ENCODE results near the gene ARID3A. TPM values are rescaled to one million over a fixed set of nuclear protein-coding genes. Genes with fewer than 3 reads are reported as not detected.

Gene ARID3A
- polyA plus RNA-seq, 5 donors = 17.0 to 28.0 (median 20.3) TPM

DNA sequence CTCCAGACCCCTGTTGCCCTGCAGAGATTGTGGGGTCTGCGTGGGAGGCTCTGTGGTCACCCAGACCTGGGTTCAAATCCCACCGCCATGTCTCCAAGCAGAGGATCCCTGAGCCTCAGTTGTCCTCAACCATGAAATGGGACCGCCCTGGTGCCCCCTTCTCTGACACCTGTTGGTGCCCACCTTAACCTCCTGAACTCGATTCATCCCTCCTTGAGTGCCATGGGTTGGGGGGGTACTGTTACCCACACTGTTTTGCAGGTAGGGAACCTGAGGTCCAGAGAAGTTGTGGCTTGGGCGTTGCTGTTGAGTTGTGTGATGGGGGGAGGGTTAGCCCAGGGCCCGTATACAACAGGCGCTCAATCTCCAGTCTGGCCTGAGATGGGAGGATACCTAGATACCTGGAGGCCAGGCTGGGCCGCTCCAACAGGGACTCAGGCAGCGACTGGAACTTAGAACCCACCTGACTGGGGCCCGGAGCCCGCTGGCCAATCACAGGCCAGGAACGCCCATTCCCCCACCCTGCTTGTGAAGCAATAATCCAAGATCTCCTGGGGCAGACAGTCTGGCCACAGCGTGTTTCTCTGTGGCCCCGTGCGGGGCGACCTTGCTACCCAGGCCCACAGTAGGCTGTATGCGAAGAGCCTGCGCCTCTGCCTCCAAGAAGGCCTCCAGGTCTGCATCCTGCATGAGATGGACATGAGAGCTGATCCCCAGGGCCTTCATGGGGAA is 2.8 kb downstream of the ARID3A start:
- DNase-seq = no peak

DNA sequence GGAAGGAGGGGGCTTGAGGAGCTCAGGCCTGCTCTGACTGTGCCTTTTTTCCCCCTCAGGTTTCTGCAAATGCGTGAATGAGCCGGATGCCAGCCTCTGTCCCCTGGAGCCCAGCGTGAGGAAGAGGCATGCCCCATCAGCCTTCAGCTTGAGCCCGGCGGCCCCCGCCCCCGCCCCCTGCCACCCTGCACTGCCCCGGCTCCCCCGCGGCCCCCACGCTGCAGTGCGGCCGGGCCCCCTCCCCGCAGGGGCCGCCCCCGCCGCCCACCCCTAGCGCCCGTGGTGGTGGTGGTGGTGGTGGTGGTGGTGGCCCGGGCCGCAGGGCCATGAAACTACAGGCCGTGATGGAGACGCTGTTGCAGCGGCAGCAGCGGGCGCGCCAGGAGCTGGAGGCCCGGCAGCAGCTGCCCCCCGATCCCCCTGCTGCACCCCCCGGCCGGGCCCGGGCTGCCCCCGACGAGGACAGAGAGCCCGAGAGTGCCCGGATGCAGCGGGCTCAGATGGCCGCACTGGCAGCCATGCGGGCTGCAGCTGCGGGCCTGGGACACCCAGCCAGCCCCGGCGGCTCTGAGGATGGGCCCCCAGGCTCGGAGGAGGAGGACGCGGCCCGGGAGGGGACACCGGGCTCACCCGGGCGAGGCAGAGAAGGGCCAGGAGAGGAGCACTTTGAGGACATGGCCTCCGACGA is 3.5 kb downstream of the ARID3A start:
- no peak for DNase-seq

DNA sequence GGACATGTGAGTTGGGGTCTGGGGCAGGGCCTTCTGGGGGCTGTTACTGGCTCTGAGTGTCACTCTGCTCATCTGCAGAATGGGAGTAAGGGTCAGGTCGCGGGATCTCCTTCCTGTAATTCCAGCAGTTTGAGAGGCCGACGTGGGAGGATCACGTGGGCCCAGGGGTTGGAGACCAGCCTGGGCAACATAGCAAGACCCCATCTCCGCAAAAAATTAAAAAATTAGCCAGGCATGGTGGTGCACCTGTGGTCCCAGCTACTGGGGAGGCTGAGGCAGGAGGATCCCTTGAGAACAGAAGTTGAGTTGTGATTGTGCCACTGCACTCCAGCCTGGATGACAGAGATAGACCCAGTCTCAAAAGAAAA is 4.0 kb downstream of the ARID3A start:
- no peak for DNase-seq

DNA sequence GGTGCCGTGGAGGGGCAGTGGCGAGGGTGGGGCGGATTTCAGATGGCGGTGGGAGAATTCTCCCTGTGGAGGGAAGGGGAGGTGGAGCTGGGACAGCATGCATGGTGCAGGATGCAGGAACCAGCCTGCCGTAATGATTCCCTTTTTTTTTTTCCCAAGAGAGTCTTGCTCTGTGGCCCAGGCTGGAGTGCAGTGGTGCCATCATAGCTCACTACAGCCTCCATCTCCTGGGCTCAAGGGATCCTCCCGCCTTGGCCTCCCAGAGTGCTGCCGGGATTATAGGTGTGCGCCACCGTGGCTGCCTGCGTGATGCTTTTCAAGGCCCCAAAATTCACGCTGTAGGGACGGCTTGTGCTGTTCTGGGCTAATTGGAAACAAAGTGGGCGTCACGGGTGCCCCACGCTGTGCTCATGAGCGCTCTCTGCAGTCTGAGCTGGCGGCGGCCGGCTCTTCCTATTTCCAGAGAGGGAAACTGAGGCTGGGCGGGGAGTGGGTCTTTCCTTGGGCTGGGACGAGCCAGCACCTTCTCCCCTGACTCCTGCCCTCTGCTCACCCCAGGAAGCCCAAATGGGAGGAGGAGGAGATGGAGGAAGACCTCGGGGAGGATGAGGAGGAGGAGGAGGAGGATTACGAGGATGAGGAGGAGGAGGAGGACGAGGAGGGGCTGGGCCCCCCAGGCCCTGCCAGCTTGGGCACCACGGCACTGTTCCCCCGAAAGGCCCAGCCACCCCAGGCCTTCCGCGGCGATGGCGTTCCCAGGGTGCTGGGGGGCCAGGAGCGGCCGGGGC is 6.2 kb downstream of the ARID3A start:
- no peak for DNase-seq

DNA sequence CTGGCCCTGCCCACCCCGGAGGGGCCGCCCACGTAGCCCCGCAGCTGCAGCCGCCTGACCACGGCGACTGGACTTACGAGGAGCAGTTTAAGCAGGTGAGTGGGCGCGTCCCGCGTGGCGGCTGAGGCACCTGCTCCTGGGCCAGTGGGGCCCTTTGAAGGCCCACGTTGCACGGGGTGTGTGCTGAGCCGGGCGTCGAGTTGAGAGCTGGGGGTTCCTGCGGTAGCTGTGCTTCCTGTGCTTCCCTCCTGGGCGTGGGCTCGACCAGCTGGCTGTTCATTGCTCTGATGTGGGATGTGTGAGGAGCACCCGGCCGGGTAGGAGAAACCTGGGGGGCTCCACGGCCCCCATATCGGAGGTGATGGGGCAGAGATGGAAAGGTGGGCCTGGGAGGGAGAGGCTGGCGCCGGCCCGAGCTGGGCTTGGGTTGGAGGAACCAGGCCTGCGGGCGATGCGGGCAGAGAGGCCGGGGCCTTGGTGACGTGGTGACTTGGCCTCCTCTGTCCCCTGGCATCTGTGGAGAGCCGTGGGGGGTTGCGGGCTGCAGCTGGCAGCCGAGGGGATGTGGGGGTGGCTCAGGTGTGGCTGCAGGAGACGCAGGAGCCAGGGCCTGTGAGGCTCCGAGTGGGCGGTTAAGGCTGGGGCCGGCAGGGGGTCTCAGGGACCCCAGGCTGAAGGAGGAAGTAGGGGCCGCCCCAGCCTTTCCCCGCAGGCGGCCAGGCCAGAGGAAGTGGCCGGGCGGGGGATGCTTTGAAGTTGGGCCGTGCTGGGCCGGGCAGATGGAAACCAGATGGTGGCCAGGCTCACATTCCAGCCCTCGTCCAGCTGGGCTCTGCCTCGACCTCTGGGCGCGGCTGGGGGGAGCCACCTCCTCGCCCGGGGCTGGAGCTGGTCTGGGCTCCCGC is 7.1 kb downstream of the ARID3A start:
- peak; percentile 85 to 86 for DNase-seq

DNA sequence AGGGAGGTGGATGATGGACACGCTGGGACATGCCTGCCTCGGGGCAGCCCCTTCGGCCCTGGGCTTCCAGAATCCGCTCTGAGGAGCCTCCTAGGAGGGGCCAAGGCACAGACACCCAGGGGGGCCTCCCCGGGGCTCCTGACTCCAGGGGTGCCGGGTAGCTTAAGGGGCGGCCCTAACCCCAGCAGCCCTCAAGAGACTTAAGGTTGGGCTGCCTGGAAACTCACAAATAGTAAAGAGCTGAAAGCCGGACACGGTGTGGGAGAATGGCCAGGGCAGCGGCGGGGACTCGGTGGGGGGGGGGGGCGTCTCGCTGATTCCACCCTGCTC is 7.7 kb downstream of the ARID3A start:
- DNase-seq = no peak

DNA sequence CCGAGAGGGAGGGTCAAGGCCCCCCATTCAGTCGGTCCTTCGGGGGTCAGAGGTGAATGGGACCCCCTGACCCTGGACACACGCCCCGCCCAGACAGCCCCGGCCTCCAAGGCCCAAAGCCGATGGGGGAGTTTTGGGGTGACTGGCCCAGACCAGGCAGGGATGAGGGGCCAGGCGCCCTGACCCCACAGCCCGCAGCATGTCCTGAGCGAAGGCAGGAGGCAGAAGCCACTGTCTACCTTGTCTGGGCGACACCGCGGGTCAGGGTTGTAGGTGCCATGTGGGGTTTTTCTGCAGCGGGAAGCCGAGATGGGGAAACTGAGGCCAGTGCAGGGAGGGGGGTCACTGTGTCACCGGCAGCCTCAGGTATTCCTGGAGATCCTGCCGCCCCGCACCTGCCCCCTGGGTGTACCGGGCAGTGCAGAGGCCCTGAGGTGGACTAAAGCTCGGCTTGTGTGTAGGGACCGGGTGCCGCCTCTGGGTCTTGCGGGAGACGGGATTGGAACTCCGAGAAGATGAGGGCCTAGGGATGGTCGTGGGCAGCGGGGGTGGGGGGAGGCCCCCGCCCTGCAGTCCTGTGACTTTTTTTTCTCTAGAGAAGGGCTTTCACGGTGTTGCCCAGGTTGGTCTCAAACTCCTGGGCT is 8.5 kb downstream of the ARID3A start:
- no peak for DNase-seq

DNA sequence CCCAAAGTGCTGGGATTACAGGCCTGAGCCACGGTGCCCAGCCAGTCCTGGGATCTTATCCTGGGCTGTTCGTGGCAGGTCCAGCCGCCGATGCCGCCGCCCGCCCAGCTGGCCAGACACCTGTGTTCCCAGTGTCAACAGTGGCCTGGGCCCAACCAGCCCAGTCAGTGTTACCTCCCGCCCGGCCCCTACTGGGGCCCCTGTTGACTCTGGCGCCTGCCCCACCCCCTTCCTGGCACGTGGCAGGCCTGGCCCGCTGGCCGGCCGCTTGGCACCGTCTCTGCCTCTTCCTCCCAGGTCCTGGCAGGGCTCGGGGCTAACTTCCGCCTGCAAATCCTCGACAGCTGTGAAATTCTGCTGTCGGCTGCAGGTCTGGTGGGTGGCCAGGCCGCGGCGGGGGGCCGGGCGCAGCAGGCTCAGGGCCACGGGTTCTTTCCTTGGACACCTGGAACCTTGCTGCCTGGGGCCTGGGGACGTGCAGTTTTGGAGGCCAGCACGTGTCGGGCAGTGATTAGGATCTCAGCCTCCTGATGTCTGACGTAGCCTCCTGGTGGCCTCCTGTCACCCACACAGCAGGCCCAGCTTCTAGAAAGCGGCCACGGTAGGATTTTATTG is 9.1 kb downstream of the ARID3A start:
- DNase-seq = peak; percentile 92 to 94

DNA sequence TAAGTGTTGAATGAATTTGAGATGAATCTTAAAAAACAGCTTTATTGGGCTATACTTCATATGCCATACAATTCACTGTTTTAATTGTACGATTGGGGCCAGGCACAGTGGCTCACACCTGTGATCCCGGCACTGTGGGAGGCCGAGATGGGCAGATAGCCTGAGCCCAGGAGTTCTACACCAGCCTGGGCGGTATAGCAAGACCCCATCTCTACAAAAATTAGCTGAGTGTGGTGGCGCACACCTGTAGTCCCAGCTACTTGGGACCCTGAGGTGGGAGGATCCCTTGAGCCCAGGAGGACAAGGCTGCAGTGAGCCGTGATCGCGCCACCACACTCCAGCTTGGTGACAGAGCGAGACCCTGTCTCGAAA is 10.3 kb downstream of the ARID3A start:
- DNase-seq = no peak

DNA sequence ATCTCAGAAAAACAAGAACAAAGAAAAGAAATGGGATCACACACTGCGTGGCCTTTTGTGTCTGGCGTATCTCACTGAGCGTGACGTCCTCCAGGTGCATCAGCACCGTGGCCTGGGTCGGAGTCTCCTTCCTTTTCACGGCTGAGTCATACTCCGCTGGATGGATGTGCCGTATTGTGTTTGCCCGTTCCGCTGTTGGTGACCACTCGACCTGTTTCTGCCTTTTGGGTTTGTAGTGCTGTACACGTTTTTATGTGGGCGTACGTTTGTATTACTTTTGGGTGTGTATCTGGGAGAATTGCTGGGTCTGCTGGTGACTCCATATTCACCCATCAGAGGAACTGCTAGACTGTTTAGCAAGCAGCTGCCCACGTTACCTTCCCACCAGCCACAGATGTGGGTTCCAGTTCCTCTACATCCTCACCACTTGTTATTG is 11.4 kb downstream of the ARID3A start:
- DNase-seq = no peak

DNA sequence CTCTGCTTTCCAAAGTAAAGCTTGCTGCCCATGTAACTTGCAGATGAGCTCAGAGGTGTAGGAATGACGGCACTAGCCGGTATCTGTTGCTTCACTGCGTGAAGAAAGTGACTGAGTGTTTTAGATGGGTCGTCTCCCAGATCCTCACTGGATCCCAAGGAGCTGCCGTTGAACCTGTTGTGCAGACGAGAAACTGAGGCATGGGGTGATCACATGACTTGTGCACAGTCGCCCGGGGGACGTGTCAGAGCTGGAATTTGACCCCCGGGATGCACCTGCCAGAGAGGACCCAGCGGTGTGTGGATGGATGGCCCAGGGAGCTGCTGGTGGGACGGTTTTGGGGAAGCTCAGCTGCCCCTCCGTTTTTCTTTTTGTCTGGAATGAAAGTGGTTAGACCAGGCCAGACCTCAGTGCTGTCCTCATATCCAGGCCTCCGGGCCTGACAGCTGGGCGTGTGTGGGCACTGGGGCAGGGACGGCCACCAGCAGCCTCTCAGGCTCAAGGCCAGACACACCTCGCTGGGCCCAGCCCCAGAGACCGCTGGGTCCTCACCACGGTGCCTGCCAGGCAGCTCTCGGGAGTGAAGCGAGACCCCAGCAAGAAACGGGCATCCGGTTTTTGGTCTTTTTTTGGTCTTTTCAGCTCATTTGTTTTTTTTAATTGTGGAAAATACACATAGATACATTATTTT is 12.5 kb downstream of the ARID3A start:
- no peak for DNase-seq

DNA sequence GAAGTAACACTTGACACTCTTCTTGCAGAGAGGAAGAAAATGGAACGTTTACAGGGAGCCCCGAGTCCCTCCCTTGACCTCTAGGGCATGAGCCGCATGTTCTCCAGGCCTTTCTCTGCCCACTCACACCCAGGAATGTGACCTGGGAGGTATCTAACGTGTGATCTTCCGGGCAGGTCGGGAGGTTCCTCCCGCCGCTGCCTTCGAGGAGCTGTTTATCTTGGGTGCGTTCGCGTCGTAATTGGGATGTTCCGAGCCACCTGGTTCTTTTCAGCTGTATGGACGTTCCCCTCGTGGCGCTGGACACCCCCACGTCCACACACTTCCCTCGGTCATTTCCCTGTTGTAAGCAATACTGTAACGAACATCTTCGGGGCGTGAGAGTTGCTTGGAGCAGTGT is 13.6 kb downstream of the ARID3A start:
- no peak for DNase-seq

DNA sequence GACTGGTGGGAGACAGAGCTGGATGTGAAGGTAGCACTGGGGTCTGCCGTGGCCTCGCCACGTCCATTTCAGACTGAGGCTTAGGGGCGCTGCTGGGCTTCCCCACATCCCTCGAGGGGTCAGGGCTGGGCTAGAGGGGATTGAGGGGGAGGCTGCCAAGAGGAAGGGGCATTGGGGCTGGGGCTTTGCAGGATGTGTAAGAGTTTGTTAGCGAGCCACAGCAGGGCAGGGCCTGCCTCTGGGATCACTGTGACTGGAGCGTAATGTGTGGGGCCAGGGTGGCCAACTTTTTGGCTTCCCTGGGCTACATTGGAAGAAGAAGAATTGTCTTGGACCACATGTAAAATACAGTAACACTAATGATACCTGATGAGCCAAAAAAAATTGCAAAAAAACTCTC is 14.1 kb downstream of the ARID3A start:
- DNase-seq = no peak

DNA sequence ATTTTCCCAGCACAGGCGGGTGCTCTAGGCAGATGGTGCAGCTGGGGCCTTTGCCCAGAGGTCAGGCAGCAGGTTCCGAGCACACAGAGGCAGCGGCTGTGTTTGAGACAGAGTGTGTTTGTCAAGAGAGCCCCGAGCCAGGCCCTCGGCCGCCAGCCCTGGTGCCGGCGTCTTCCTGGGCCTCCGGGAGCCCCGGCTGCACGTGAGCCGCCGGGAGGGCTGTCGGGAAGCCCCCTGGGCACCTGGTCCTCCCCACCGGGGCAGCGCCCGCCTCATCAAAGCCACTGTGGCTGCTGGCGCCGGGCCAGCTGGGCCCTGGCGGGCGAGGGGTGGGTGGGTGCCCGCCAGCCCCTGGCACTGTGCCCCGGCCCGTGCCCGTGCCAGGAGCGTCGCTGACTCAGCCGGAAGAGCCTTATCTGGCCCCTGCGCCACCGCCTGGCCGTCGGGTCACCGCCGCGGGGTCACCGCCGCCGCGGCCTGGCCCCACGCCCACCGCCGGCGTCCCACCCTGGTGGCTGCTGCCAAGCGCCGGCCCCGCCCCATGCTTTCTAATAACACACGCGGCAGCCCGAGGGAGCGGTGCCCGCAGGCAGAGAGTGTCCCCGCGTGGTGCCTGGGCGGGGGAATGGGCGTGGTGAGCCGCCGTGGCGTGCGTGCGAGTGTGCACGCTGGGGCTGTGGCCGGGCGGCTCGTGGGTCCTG is 14.9 kb downstream of the ARID3A start:
- no peak for DNase-seq

DNA sequence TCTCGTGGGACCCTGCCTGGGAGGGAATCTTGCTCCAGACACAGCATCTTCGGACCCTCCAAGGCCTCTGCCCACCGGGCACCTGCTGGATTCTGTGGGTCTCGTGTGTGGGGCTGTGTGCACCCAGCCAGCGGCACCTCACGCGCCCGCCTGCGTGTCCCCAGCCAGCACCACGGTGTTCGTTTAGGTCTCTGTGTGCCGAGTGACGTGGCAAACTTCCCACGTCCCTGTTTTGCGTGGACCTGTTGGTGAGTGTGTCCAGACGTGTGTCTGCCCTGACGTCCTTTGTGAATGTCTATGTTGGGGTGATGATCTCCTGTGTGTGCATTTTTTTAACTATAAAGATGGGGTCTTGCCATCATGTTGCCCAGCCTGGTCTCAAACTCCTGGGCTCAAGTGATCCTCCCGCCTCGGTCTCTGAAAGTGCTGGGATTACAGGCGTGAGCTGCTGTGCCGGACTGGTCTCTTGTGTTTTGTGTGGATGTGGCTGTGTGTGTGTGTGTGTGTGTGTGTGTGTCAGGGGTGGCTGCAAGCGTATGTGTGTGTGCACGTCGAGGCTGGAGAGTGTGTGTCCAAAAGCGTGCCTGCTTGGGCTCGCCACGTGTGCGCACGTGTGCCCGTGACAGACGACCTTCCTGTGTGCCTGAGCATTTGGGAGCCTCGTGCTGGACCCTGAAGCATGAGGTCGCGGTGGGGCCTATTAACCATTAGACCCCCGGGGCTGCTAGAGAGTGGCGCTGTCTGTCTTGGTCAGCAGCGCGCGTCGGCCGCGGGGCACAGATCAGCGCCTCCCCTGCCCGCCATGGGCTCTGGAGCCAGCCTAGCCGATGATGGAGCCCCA is 15.7 kb downstream of the ARID3A start:
- DNase-seq = no peak

DNA sequence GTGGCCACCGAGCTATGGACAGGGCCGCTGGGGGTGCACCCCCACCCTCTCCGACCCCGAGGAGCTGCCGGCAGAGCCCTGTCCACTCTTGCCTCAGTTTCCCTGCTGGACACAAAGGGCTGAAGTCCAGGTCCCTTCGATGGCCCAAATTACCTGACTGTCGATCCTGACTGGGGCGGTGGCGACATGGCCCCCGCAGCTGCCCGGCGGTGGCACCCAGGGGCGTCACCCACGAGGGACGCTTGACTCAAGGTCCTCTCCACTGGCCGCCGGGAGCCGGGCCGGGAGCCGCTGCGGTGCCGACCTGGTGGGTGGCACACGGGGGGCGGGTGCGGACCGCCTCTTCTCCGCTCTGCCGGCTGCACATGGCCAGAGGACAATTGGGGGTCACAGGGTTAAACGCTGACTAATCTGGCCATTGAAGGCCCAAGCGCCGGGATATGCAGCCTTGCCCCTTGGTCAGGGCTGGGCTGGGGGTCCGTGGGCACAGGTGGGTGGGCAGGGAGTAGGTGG is 16.4 kb downstream of the ARID3A start:
- DNase-seq = no peak

DNA sequence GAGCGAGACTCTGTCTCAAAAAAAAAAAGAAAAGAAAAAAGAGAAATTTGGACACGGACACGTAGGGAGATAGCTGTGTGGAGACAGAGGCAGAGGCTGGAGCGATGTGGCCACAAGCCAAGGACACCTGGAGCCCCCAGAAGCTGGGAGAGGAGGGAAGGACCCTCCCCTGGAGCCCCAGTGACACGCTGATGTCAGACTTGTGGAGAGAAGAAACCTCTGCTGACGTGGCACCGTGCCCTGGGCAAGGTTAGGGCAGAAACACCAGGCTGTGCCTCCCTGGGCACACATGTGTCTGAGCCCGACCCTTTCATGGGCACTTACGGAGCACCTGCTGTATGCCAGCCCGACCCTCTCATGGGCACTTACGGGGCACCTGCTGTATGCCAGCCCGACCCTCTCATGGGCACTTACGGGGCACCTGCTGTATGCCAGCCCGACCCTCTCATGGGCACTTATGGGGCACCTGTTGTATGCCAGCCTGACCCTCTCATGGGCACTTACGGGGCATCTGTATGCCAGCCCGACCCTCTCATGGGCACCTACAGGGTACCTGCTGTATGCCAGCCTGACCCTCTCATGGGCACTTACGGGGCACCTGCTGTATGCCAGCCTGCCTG is 17.8 kb downstream of the ARID3A start:
- DNase-seq = no peak

DNA sequence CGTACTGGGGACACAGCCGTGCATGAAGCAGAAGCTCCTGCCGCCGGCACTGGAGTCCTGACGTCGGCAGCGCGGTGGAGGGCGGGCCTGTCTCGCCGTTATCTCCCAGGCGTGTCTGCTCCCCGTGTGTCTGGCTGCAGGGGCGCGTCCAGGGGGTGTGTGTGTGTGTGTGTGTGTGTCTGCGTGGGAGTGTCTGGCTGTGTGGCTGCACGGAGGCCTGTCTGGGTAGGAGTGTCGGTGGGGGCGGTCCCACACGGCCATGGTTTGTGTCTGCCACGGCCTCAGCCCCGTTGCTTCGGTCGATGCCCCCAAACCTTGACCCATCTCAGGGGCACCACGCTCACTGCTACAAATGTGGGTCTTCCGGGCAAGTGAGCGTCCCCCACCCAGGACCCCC is 18.3 kb downstream of the ARID3A start:
- DNase-seq = no peak
